ENCODE data around the gene TMEM151B. TPM values are rescaled to one million over a fixed set of nuclear protein-coding genes. Genes with fewer than 3 reads are reported as not detected.

The TMEM151B gene
- total and polyA plus RNA-seq, 9 of the 15 experiments (the other 6 are each of a cell fraction or from before 2014, with no cell fraction given) = not detected

GRCh38 chr6:44312901-44313788 lies 42.9 kb downstream of the TMEM151B start, which contains the start of gene AARS2 (continued):
- TF ChIP-seq E2F6 (IDR thresholded peaks at IDR 0.05; ENCODE audit: borderline replicate concordance in 1 of 2, extremely low read depth in 1 of 2, insufficient read depth in 1 of 2, insufficient read length in 1 of 2, low read depth in 1 of 2, low read length in 1 of 2, poor library complexity in 1 of 2, severe bottlenecking in 1 of 2) = peak; percentile 43 to 58
- peak; percentile 81; the same call in 1 of the 2 replicates for TF ChIP-seq AFF4 (CRISPR knock-in tag; IDR thresholded peaks at IDR 0.05)
- TF ChIP-seq ZNF668 (CRISPR knock-in tag; IDR thresholded peaks at IDR 0.05) = no peak
- no peak for TF ChIP-seq PBX2 (CRISPR knock-in tag; IDR thresholded peaks at IDR 0.05; ENCODE audit: low read depth)
- no peak for TF ChIP-seq PBX2 (tag; conservative IDR thresholded peaks at IDR 0.05; ENCODE audit: low read depth)
- peak; percentile 97 for TF ChIP-seq LCOR (CRISPR knock-in tag; IDR thresholded peaks at IDR 0.05)
- no peak for TF ChIP-seq ZNF592 (IDR thresholded peaks at IDR 0.05)
- peak; percentile 54; the same call in 1 of the 2 replicates for TF ChIP-seq SMAD3 (CRISPR knock-in tag; conservative IDR thresholded peaks at IDR 0.05)
- peak; percentile 100 for TF ChIP-seq THAP12 (CRISPR knock-in tag; IDR thresholded peaks at IDR 0.05)
- no peak for TF ChIP-seq TAL1 (IDR thresholded peaks at IDR 0.05)

Measured in K562 (cell line).